ENCODE data around the gene IFT122. TPM values are rescaled to one million over a fixed set of nuclear protein-coding genes. Genes with fewer than 3 reads are reported as not detected.
"Not testable (repeated sequence)": the region's sequence is repeated elsewhere in the genome, so short reads cannot be mapped to it uniquely, and the experiment has no call there.

The IFT122 gene
- total RNA-seq, 1 donor from 2014 or later, result 51.1 TPM

GRCh38 chr3:129485721-129486663 lies 46.0 kb downstream of the IFT122 start:
- Histone ChIP-seq H3K27me3 (no peaks in the 10 kb centered on the region), H3K9me3 (no peaks in the 10 kb centered on the region), H3K27ac (peak overlapping the region; percentile 83), H3K36me3 (peaks cover 0 to 16% of the 10 kb centered on the region in 2 donors), H3K4me1 (peaks cover 17 to 36% of the 10 kb centered on the region in 2 donors), H3K4me3 (peak overlapping the region in 1 of 2 donors; percentile 26)
- intact Hi-C loops (cut with DNase I), result no loop called here
- DNase-seq (ENCODE audit: low spot score in 2 of 2), result peak; percentile 75 to 94
- TF ChIP-seq CTCF (IDR thresholded peaks at IDR 0.05), result no peak

- H3K27me3 ChIP-seq, result no peaks in the 10 kb centered on the region
- TF ChIP-seq CTCF (IDR thresholded peaks at IDR 0.05), result no peak
- intact Hi-C loops (cut with DNase I), result no loop called here
- no peaks in the 10 kb centered on the region for H3K9me3 ChIP-seq
- H3K4me3 ChIP-seq, result no peak overlapping the region
- H3K27ac ChIP-seq, result peak overlapping the region; percentile 83
- peaks cover 17 to 34% of the 10 kb centered on the region in 2 donors for H3K4me1 ChIP-seq
- no peak for DNase-seq (ENCODE audit: low spot score in 2 of 2)
- H3K36me3 ChIP-seq, result peaks cover 1 to 18% of the 10 kb centered on the region in 2 donors
These were observed 46.6 kb downstream of the IFT122 start for GRCh38 chr3:129486664-129487035.

- Histone ChIP-seq H3K36me3 (peaks cover 5 to 25% of the 10 kb centered on the region in 2 donors), H3K4me3 (no peak overlapping the region)
- intact Hi-C loops (cut with DNase I), result no loop called here
These were observed 47.3 kb downstream of the IFT122 start for GRCh38 chr3:129487183-129487867.

GRCh38 chr3:129487868-129488335 lies 47.9 kb downstream of the IFT122 start:
- H3K27me3 ChIP-seq; H3K4me3 ChIP-seq; H3K9me3 ChIP-seq; DNase-seq (ENCODE audit: low spot score in 2 of 2); intact Hi-C loops (cut with DNase I): not testable (repeated sequence)
- peak overlapping the region; percentile 83 for H3K27ac ChIP-seq
- H3K4me1 ChIP-seq, result peaks cover 17 to 33% of the 10 kb centered on the region in 2 donors
- peaks cover 7 to 25% of the 10 kb centered on the region in 2 donors for H3K36me3 ChIP-seq

More at GRCh38 chr3:129487183-129487867, 47.3 kb downstream of the IFT122 start:
- no peaks in the 10 kb centered on the region for H3K9me3 ChIP-seq
- no peak for DNase-seq (ENCODE audit: low spot score in 2 of 2)
- no peaks in the 10 kb centered on the region for H3K27me3 ChIP-seq
- H3K4me1 ChIP-seq, result peaks cover 17 to 33% of the 10 kb centered on the region in 2 donors
- no peak for TF ChIP-seq CTCF (IDR thresholded peaks at IDR 0.05)
- peak overlapping the region; percentile 83 for H3K27ac ChIP-seq

GRCh38 chr3:129489258-129489657 lies 49.2 kb downstream of the IFT122 start:
- Histone ChIP-seq H3K4me1 (peaks cover 17 to 33% of the 10 kb centered on the region in 2 donors), H3K36me3 (peaks cover 11 to 23% of the 10 kb centered on the region in 2 donors)
- H3K9me3 ChIP-seq; DNase-seq (ENCODE audit: low spot score in 2 of 2); H3K4me3 ChIP-seq; H3K27ac ChIP-seq; H3K27me3 ChIP-seq; intact Hi-C loops (cut with DNase I): not testable (repeated sequence)

- Histone ChIP-seq H3K27me3 (no peaks in the 10 kb centered on the region), H3K4me1 (peaks cover 17 to 34% of the 10 kb centered on the region in 2 donors), H3K27ac (peak overlapping the region; percentile 86 to 90), H3K36me3 (peaks cover 12 to 19% of the 10 kb centered on the region in 2 donors), H3K9me3 (no peaks in the 10 kb centered on the region), H3K4me3 (no peak overlapping the region)
- intact Hi-C loops (cut with DNase I), result loop anchor here (2.0 kb wide), 5 partner anchors 71 to 445 kb away; partner anchors contain the start of gene PLXND1
- peak; percentile 83 to 93 for DNase-seq (ENCODE audit: low spot score in 2 of 2)
- TF ChIP-seq CTCF (IDR thresholded peaks at IDR 0.05), result peak; percentile 83 to 87 (median 87)
These were observed 50.2 kb downstream of the IFT122 start for GRCh38 chr3:129490273-129490675.

- H3K36me3 ChIP-seq, result peaks cover 14 to 19% of the 10 kb centered on the region in 2 donors
- not testable (repeated sequence) for DNase-seq (ENCODE audit: low spot score in 2 of 2)
These were observed 51.1 kb downstream of the IFT122 start for GRCh38 chr3:129491077-129491476.

More at GRCh38 chr3:129491077-129491476, 51.1 kb downstream of the IFT122 start:
- intact Hi-C loops (cut with DNase I), result loop anchor here (2.0 kb wide), 5 partner anchors 70 to 444 kb away; partner anchors contain the start of gene PLXND1
- peaks cover 13 to 28% of the 10 kb centered on the region in 2 donors for H3K4me1 ChIP-seq
- H3K27ac ChIP-seq, result peak overlapping the region; percentile 86 to 90
- not testable (repeated sequence) for H3K4me3 ChIP-seq, H3K27me3 ChIP-seq, H3K9me3 ChIP-seq

Data from ascending aorta (tissue), 2 donors.